ENCODE data around the gene NRG3.

The NRG3 gene

DNA sequence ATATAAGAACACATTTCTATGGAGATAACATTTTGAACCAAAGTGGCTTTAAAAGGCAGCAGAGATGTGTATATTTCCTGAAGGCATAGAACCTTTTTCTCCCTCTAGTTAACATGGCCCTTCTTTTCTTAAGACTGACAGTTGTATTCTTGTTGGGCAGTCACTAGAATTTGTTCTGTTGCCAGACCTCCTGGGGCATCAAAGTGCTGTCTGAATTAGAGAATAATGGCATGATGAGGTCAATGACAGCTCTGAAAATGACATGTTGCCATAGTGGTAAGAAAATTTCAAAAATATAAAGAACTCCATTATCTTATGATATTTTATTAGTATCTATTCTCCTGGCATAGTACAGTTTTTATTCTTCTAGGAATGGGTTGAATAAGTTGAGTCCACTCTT, 446.7 kb downstream of the NRG3 start:
- Histone ChIP-seq H3F3A (ENCODE audit: insufficient read depth, low read length) (no peaks in the 10 kb centered on the region), H3K9me2 (ENCODE audit: low read depth, low read length) (no peaks in the 10 kb centered on the region), H2AFZ (ENCODE audit: low read length) (no peak overlapping the region), H4K20me1 (ENCODE audit: insufficient read depth, low read length) (no peaks in the 10 kb centered on the region), H3K9me3 (ENCODE audit: low read length) (no peaks in the 10 kb centered on the region), H3K36me3 (ENCODE audit: insufficient read depth, low read length) (no peaks in the 10 kb centered on the region), H3K27ac (ENCODE audit: low read depth, low read length, poor library complexity, severe bottlenecking) (no peak overlapping the region), H3K79me2 (ENCODE audit: insufficient read depth, low read length) (no peaks in the 10 kb centered on the region), H3K27me3 (ENCODE audit: insufficient read depth, low read length) (no peaks in the 10 kb centered on the region), H3K4me3 (ENCODE audit: low read depth, low read length, poor library complexity, severe bottlenecking) (no peak overlapping the region), H3K4me2 (ENCODE audit: low read length) (no peak overlapping the region), H3K9ac (ENCODE audit: low read length) (no peak overlapping the region), H3K4me1 (ENCODE audit: insufficient read depth, low read length, severe bottlenecking) (peaks cover 68% of the 10 kb centered on the region)
- TF ChIP-seq, protein P1, sequence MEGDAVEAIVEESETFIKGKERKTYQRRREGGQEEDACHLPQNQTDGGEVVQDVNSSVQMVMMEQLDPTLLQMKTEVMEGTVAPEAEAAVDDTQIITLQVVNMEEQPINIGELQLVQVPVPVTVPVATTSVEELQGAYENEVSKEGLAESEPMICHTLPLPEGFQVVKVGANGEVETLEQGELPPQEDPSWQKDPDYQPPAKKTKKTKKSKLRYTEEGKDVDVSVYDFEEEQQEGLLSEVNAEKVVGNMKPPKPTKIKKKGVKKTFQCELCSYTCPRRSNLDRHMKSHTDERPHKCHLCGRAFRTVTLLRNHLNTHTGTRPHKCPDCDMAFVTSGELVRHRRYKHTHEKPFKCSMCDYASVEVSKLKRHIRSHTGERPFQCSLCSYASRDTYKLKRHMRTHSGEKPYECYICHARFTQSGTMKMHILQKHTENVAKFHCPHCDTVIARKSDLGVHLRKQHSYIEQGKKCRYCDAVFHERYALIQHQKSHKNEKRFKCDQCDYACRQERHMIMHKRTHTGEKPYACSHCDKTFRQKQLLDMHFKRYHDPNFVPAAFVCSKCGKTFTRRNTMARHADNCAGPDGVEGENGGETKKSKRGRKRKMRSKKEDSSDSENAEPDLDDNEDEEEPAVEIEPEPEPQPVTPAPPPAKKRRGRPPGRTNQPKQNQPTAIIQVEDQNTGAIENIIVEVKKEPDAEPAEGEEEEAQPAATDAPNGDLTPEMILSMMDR (IDR thresholded peaks at IDR 0.05; ENCODE audit: low read length): no peak
- no peak for TF ChIP-seq EZH2 (IDR thresholded peaks at IDR 0.05; ENCODE audit: borderline replicate concordance, low read length)

DNA sequence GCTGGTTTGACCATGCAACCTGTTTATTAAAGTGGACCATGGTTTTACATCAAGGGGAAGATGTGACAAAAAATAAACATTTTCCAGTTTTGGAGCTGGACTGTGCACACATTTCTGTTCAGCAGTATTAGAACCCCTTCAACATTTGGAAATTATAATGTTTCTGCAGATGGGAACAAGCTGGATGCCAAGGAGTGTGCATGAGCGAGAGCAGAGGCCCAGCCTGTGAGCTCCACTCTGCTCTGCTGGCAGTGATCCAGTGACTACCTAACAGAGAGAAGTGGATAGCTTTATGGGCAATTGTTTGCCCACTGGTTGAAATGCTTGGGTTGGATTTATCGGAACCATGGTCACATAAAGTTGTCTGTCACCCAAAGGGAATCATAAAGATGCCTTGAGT, 456.7 kb downstream of the NRG3 start:
- Histone ChIP-seq H4K20me1 (ENCODE audit: insufficient read depth, low read length) (no peaks in the 10 kb centered on the region), H3K9me2 (ENCODE audit: low read depth, low read length) (no peaks in the 10 kb centered on the region), H3K9me3 (ENCODE audit: low read length) (no peaks in the 10 kb centered on the region), H3K4me3 (ENCODE audit: low read depth, low read length, poor library complexity, severe bottlenecking) (no peak overlapping the region), H2AFZ (ENCODE audit: low read length) (no peak overlapping the region), H3K79me2 (ENCODE audit: insufficient read depth, low read length) (no peaks in the 10 kb centered on the region), H3K4me1 (ENCODE audit: insufficient read depth, low read length, severe bottlenecking) (peaks cover 12% of the 10 kb centered on the region), H3K4me2 (ENCODE audit: low read length) (no peak overlapping the region), H3K9ac (ENCODE audit: low read length) (no peak overlapping the region), H3K36me3 (ENCODE audit: insufficient read depth, low read length) (no peaks in the 10 kb centered on the region), H3K27ac (ENCODE audit: low read depth, low read length, poor library complexity, severe bottlenecking) (no peak overlapping the region), H3F3A (ENCODE audit: insufficient read depth, low read length) (no peaks in the 10 kb centered on the region), H3K27me3 (ENCODE audit: insufficient read depth, low read length) (no peaks in the 10 kb centered on the region)
- TF ChIP-seq, protein P1 (IDR thresholded peaks at IDR 0.05; ENCODE audit: low read length): no peak
- TF ChIP-seq EZH2 (IDR thresholded peaks at IDR 0.05; ENCODE audit: borderline replicate concordance, low read length): no peak

DNA sequence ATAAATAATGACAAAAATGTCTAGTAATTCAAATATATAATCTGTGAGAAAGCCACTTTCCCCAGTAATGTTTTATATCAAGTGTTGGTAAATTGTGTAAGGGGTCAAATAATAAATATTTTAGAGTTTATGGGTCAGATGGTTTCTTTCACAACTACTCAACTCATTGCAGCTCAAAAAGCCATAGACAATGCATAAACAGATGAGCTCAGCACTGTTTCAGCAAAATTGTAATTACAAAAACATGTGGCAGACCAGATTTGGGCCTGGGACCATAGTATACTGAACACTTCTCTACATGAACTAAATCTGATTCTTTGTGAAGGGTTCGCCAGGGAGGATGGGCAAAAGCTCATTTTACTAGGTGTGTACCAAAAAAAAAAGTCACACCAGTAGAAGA, 460.8 kb downstream of the NRG3 start:
- no peaks in the 10 kb centered on the region for H3K36me3 ChIP-seq (ENCODE audit: insufficient read depth, low read length)
- no peaks in the 10 kb centered on the region for H3K9me2 ChIP-seq (ENCODE audit: low read depth, low read length)
- no peaks in the 10 kb centered on the region for H4K20me1 ChIP-seq (ENCODE audit: insufficient read depth, low read length)
- no peak overlapping the region for H3K27ac ChIP-seq (ENCODE audit: low read depth, low read length, poor library complexity, severe bottlenecking)
- H3K9me3 ChIP-seq (ENCODE audit: low read length): no peaks in the 10 kb centered on the region
- H3K79me2 ChIP-seq (ENCODE audit: insufficient read depth, low read length): no peaks in the 10 kb centered on the region
- H2AFZ ChIP-seq (ENCODE audit: low read length): peak overlapping the region; percentile 56; the same call in 1 of the 2 replicates
- H3K4me1 ChIP-seq (ENCODE audit: insufficient read depth, low read length, severe bottlenecking): peaks cover 4% of the 10 kb centered on the region
- H3K27me3 ChIP-seq (ENCODE audit: insufficient read depth, low read length): no peaks in the 10 kb centered on the region
- no peak overlapping the region for H3K9ac ChIP-seq (ENCODE audit: low read length)
- H3F3A ChIP-seq (ENCODE audit: insufficient read depth, low read length): no peaks in the 10 kb centered on the region
- TF ChIP-seq, protein P1 (IDR thresholded peaks at IDR 0.05; ENCODE audit: low read length): no peak
- no peak for TF ChIP-seq EZH2 (IDR thresholded peaks at IDR 0.05; ENCODE audit: borderline replicate concordance, low read length)
- no peak overlapping the region for H3K4me2 ChIP-seq (ENCODE audit: low read length)
- no peak overlapping the region for H3K4me3 ChIP-seq (ENCODE audit: low read depth, low read length, poor library complexity, severe bottlenecking)
